LNCAP (cell line): ENCODE results near the gene RFX1.

Experiments used
- TF ChIP-seq, protein P1 (sequence below): fragments of 450-650 bp; IDR thresholded peaks from 2 replicates; pipeline ENCODE4 v1.5.1; 2017; ENCODE audit warnings: mild to moderate bottlenecking

Gene RFX1

DNA sequence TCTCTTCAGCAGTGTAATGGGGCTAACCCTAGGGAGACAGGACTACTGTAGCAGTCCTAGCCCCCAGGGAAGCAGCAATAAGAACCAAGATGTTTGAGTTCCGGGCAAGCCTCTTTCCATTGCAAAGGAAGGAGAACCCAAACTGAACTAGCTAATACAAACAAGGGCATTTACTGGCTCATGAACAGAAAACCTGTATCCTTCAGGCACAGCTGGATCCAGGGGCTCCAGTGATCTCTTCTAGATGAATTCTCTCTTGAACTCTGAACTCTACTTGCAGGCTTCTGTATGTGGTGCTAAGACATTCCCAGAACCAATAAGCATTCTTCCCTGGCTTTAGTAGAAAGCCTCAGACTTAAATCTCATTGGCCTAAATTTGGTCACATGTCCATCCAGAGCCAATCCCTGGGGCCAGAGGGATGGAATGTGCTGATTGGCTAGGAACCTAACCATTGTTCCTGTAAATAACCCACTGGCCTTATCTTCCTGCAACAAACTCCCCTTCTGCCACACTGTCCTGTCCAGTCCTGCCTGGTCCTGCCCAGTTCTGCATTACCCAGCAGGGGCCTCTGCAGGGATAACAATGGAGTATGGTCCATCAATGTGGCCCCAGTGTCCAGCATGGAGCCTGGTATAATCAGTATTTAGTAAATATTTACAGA is 64.0 kb downstream of the RFX1 start:
- TF ChIP-seq, protein P1, sequence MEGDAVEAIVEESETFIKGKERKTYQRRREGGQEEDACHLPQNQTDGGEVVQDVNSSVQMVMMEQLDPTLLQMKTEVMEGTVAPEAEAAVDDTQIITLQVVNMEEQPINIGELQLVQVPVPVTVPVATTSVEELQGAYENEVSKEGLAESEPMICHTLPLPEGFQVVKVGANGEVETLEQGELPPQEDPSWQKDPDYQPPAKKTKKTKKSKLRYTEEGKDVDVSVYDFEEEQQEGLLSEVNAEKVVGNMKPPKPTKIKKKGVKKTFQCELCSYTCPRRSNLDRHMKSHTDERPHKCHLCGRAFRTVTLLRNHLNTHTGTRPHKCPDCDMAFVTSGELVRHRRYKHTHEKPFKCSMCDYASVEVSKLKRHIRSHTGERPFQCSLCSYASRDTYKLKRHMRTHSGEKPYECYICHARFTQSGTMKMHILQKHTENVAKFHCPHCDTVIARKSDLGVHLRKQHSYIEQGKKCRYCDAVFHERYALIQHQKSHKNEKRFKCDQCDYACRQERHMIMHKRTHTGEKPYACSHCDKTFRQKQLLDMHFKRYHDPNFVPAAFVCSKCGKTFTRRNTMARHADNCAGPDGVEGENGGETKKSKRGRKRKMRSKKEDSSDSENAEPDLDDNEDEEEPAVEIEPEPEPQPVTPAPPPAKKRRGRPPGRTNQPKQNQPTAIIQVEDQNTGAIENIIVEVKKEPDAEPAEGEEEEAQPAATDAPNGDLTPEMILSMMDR, result no peak

GRCh38 chr19:13938301-13939064 is 67.6 kb downstream of the RFX1 start, which contains the start of gene PODNL1:
Gene PODNL1 (minus strand): TSS chr19:13938417. CDS start chr19:13938181, 236 bp downstream.
- TF ChIP-seq, protein P1, result no peak

- TF ChIP-seq, protein P1, result no peak
These were observed 68.4 kb downstream of the RFX1 start for GRCh38 chr19:13937479-13938300.

DNA sequence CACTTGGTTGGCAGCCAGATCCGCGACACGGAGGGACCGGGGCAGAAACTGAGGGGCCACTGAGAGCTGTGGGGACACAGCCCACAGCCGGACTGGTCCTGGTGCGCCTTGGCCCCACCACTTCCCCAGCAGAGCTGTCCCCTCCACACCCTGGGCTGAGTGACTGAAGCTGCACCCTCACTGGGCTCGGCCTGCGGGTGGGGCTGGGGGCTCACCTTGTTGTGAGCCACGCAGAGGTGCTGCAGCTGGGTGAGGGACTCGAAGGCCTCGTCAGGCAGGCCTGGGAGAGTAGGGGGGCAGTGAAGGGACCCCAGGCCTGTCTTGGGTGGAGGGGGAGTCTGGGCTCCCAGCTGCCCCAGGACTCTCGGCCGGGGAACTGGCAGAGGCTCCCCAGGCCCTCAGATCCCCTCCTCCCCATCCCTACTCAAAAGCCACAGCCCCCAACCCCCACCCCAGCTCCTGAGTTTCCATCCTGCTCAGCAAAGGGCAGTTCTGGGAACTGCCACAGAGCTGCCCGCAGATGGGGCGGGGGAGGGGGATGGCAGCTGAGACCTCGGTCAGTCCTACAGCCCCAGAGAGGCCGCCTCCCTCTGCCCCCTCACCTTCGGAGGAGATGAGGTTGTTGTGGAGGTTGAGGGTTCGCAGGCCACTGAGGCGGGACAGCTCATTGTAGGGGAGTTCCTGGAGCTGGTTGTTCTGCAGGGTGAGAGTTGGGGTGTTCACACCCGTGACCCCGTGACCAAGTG is 70.2 kb downstream of the RFX1 start:
- TF ChIP-seq, protein P1, result no peak

DNA sequence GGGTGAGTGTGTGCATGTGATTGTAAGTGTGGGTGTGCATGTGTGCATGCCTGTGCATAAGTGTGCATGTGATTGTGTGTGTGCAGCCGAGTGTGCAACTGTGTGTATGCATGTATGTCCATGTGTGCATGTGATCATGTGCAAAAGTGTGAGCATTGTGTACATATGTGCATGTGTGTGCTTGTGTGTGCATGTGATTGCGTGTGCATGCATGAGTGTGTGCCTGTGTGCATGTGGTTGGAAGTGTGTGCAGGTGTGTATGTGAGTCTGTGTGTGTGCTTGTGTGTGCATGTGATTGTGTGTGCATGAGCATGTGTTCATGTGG is 71.4 kb downstream of the RFX1 start:
- TF ChIP-seq, protein P1, result no peak

GRCh38 chr19:13932911-13933393 is 73.2 kb downstream of the RFX1 start:
- TF ChIP-seq, protein P1, result no peak

DNA sequence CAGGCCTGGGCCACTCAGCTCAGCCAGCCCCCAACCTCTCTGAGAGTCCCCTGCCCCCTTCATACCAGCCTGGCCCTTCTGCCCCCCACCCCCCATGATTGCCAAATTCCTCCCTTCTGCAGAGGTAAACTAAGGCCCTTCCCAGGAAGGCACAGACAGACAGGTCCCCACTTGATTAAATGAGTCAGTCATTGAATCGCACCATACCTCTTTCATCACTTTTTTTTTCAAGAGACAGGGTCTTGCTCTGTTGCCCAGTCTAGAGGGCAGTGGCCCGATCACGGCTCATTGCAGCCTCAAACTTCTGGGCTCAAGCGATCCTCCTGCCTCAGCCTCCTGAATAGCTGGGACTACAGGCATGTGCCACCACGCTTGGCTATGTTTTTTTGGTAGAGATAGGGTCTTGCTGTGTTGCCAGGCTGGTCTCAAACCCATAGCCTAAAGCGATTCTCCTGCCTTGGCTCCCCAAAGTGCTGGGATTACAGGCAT is 73.9 kb downstream of the RFX1 start:
- TF ChIP-seq, protein P1, result no peak
